GM12874 (cell line): ENCODE results near the gene VPS16.

Experiments used
- CTCF ChIP-seq: IDR thresholded peaks from 2 replicates; pipeline ENCODE4 v1.5.1; 2011; ENCODE audit warnings: low read depth, mild to moderate bottlenecking, control low read depth, low read length, moderate library complexity; ENCODE audit not compliant: insufficient read depth

VPS16 gene

GRCh38 chr20:2840138-2840966 lies at the start of gene VPS16, which contains the start of gene PCED1A:
VPS16 (plus strand) TSS chr20:2840745; CDS start chr20:2840775, 30 bp downstream.
PCED1A (minus strand) TSS chr20:2840655; CDS start chr20:2839912, 743 bp downstream.
- no peak for TF ChIP-seq CTCF

GRCh38 chr20:2793471-2793870 lies 47.1 kb upstream of the VPS16 start:
- no peak for TF ChIP-seq CTCF

GRCh38 chr20:2794202-2794748 lies 46.3 kb upstream of the VPS16 start:
- TF ChIP-seq CTCF, result no peak

- no peak for TF ChIP-seq CTCF
Observed at GRCh38 chr20:2794866-2795447, 45.6 kb upstream of the VPS16 start.

GRCh38 chr20:2795451-2795850 lies 45.1 kb upstream of the VPS16 start:
- no peak for TF ChIP-seq CTCF

GRCh38 chr20:2796011-2796660 lies 44.4 kb upstream of the VPS16 start:
- no peak for TF ChIP-seq CTCF
